ENCODE results near the gene MYO3A. TPM values are rescaled to one million over a fixed set of nuclear protein-coding genes. Genes with fewer than 3 reads are reported as not detected.

Gene MYO3A
- total RNA-seq, 2 experiments from 2014 or later = not detected

DNA sequence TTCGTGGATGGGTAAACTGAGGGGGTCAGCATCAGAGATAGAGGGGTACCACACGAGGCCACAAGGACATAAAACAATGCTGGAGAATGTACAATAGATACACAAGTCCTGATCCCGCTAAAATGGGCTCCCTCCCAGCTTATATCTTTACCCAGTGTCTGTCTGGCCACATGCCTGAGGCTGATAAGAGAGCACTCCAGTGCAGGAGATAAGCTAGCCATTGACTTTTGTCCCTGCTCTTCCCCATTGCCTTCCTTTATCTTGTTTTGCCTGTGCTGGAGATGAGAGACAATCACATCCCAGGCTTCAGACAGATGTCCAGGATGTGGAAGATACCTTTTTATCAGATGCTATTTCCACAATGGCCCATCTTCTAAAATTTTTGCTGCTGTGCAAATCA lies 288.5 kb downstream of the MYO3A start:
- POLR2A ChIA-PET = interaction anchor here (0.6 kb wide), 1 partner anchor 356 kb away, joined by 3 read pairs; no protein-coding TSS in a partner anchor
- no peaks in the 10 kb centered on the region for H3K36me3 Mint-ChIP-seq (ENCODE audit: low read depth)
- no peak overlapping the region for H3K4me3 Mint-ChIP-seq
- DNase-seq = no peak
- CTCF ChIA-PET = interaction anchor here (0.7 kb wide), 1 partner anchor 11 kb away, joined by 3 read pairs; no protein-coding TSS in a partner anchor
- TF ChIP-seq, protein P1, sequence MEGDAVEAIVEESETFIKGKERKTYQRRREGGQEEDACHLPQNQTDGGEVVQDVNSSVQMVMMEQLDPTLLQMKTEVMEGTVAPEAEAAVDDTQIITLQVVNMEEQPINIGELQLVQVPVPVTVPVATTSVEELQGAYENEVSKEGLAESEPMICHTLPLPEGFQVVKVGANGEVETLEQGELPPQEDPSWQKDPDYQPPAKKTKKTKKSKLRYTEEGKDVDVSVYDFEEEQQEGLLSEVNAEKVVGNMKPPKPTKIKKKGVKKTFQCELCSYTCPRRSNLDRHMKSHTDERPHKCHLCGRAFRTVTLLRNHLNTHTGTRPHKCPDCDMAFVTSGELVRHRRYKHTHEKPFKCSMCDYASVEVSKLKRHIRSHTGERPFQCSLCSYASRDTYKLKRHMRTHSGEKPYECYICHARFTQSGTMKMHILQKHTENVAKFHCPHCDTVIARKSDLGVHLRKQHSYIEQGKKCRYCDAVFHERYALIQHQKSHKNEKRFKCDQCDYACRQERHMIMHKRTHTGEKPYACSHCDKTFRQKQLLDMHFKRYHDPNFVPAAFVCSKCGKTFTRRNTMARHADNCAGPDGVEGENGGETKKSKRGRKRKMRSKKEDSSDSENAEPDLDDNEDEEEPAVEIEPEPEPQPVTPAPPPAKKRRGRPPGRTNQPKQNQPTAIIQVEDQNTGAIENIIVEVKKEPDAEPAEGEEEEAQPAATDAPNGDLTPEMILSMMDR (IDR thresholded peaks at IDR 0.05) = no peak
- H3K9me3 Mint-ChIP-seq = no peaks in the 10 kb centered on the region
- ATAC-seq = no peak
- intact Hi-C loops (cut with micrococcal nuclease) = no loop called here
- no peak overlapping the region for H3K27ac Mint-ChIP-seq
- H3K27me3 Mint-ChIP-seq = peaks cover 59% of the 10 kb centered on the region
- H3K4me1 Mint-ChIP-seq (ENCODE audit: low read depth) = peaks cover 7% of the 10 kb centered on the region

DNA sequence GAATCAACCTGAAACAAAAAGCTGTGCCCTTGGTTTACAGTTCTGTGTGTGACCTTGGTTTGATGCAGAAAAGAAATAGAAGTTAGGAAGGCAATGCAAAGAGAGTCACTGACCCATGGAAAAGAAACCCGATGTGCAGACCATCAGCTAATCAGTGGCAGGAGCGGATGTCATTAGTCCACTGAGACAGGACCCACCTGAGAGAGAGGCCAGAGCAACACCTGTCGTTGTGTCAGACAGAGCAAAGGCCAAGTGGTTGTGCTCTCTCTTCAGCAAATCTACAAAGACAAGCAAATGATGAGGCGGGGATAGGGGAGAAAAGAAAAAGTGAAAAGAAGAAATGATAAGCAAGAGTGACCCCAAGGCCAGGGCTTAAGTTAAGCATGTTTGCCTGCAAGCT lies 291.3 kb downstream of the MYO3A start:
- TF ChIP-seq, protein P1 (IDR thresholded peaks at IDR 0.05) = no peak
- H3K4me1 Mint-ChIP-seq (ENCODE audit: low read depth) = no peaks in the 10 kb centered on the region
- ChIA-PET POLR2A (no interaction called here), CTCF (no interaction called here)
- H3K27me3 Mint-ChIP-seq = peaks cover 50% of the 10 kb centered on the region
- no peaks in the 10 kb centered on the region for H3K36me3 Mint-ChIP-seq (ENCODE audit: low read depth)
- intact Hi-C loops (cut with micrococcal nuclease) = no loop called here
- H3K4me3 Mint-ChIP-seq = no peak overlapping the region
- ATAC-seq (no peak), DNase-seq (no peak)
- H3K27ac Mint-ChIP-seq = no peak overlapping the region
- H3K9me3 Mint-ChIP-seq = no peaks in the 10 kb centered on the region

DNA sequence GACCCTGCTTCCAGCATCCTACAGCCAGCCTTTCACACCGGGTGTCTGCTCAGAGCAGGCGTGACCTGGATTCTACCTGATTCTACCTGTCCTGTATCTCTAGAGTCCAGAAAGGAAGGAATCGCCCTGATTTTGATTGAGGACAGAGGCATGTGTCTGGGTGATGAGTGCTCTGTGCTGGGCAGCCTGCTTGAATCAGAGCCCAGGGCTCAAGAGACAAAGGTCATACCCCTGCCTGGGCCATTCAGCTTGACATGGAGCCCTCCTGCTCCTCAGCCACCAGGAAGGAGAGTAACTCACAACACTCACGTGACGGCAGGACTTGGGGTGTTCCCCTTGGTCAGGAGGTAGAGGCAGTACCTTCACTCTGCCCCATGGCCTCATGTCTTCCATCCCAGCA lies 293.8 kb downstream of the MYO3A start:
- DNase-seq (no peak), ATAC-seq (no peak)
- Mint-ChIP-seq H3K4me1 (ENCODE audit: low read depth) (no peaks in the 10 kb centered on the region), H3K27ac (no peak overlapping the region), H3K9me3 (no peaks in the 10 kb centered on the region), H3K36me3 (ENCODE audit: low read depth) (no peaks in the 10 kb centered on the region), H3K27me3 (peaks cover 32% of the 10 kb centered on the region), H3K4me3 (no peak overlapping the region)
- ChIA-PET CTCF (no interaction called here), POLR2A (no interaction called here)
- intact Hi-C loops (cut with micrococcal nuclease) = no loop called here
- TF ChIP-seq, protein P1 (IDR thresholded peaks at IDR 0.05) = no peak

DNA sequence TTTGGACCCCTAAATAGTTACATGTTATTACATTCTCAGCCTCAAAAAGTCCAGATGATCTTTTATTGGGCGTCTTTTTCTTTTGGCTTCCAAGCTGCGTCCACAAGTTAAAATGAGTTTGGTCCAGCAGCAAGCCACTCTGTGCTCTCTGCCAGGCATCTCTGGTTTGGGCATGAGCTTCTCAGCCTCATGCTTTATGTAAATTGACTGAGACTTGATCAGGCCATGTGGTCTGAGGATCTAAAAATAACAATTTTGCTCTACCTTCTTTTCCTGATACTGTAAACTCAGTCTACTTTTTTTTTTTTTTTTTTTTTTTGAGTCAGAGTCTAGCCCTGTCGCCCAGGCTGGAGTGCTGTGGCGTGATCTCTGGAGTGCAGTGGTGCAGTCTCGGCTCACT lies 298.1 kb downstream of the MYO3A start:
- H3K4me3 Mint-ChIP-seq = no peak overlapping the region
- no peaks in the 10 kb centered on the region for H3K4me1 Mint-ChIP-seq (ENCODE audit: low read depth)
- intact Hi-C loops (cut with micrococcal nuclease) = no loop called here
- no peak for DNase-seq
- no peak for ATAC-seq
- TF ChIP-seq, protein P1 (IDR thresholded peaks at IDR 0.05) = no peak
- ChIA-PET CTCF (interaction anchor here (1.3 kb wide), 1 partner anchor 13 kb away, joined by 3 read pairs; no protein-coding TSS in a partner anchor), POLR2A (interaction anchor here (0.6 to 1.2 kb wide), 2 partner anchors 15 to 36 kb away, joined by 3 read pairs; no protein-coding TSS in a partner anchor)
- no peaks in the 10 kb centered on the region for H3K36me3 Mint-ChIP-seq (ENCODE audit: low read depth)
- no peaks in the 10 kb centered on the region for H3K9me3 Mint-ChIP-seq
- peaks cover 22% of the 10 kb centered on the region for H3K27me3 Mint-ChIP-seq
- H3K27ac Mint-ChIP-seq = no peak overlapping the region

DNA sequence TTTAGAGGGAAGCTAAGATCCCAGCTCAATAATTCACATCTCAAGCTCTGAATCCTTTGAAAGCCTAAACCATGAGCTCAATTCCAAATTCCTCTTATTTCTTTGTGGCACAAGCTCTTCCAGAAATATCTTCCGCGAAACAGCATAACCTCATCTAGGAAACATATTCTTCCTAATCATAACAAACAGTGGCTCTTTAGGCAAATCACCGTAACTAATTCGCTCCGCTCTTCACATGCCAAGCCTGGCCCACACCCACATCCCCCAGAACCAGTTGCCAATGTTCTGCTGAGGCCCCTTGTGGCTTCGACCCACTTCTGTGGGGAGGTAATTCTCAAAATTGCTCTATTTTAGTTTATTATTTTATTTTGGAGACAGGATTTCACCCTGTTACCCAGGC lies 301.7 kb downstream of the MYO3A start:
- POLR2A ChIA-PET = no interaction called here
- no peaks in the 10 kb centered on the region for H3K36me3 Mint-ChIP-seq (ENCODE audit: low read depth)
- CTCF ChIA-PET = interaction anchor here (1.2 kb wide), 1 partner anchor 360 kb away, joined by 3 read pairs; no protein-coding TSS in a partner anchor
- no peaks in the 10 kb centered on the region for H3K9me3 Mint-ChIP-seq
- TF ChIP-seq, protein P1 (IDR thresholded peaks at IDR 0.05) = no peak
- intact Hi-C loops (cut with micrococcal nuclease) = no loop called here
- no peaks in the 10 kb centered on the region for H3K4me1 Mint-ChIP-seq (ENCODE audit: low read depth)
- ATAC-seq (no peak), DNase-seq (no peak)
- H3K4me3 Mint-ChIP-seq = no peak overlapping the region
- peaks cover 22% of the 10 kb centered on the region for H3K27me3 Mint-ChIP-seq
- H3K27ac Mint-ChIP-seq = no peak overlapping the region

Data from activated CD8-positive, alpha-beta T cell treated with anti-CD3 and anti-CD28 coated beads for 36 hours (primary cell).